HG02678 (cell line): ENCODE results near the gene KCTD1.
"Not testable (repeated sequence)": the region's sequence is repeated elsewhere in the genome, so short reads cannot be mapped to it uniquely, and the experiment has no call there.

Experiments used
- ATAC-seq: cut with Tn5 transposase; IDR thresholded peaks from one replicate; pipeline ENCODE4 v1.9.1; 2021; ENCODE audit warnings: mild to moderate bottlenecking, moderate library complexity; ENCODE audit not compliant: unreplicated experiment

Gene KCTD1

GRCh38 chr18:26459884-26460283 is 88.5 kb downstream of the KCTD1 start:
- no peak for ATAC-seq

GRCh38 chr18:26459340-26459739 is 89.0 kb downstream of the KCTD1 start:
- ATAC-seq = no peak

- ATAC-seq = peak; percentile 49
These were observed 89.7 kb downstream of the KCTD1 start for GRCh38 chr18:26458526-26459232.

GRCh38 chr18:26457611-26458353 is 90.6 kb downstream of the KCTD1 start:
- ATAC-seq = no peak

GRCh38 chr18:26457195-26457594 is 91.2 kb downstream of the KCTD1 start:
- no peak for ATAC-seq

GRCh38 chr18:26456070-26456491 is 92.3 kb downstream of the KCTD1 start:
- no peak for ATAC-seq

- ATAC-seq = no peak
These were observed 92.7 kb downstream of the KCTD1 start for GRCh38 chr18:26455639-26456038.

- ATAC-seq = no peak
These were observed 93.7 kb downstream of the KCTD1 start for GRCh38 chr18:26454616-26455015.

- no peak for ATAC-seq
These were observed 94.2 kb downstream of the KCTD1 start for GRCh38 chr18:26454192-26454591.

- peak; percentile 50 for ATAC-seq
These were observed 94.9 kb downstream of the KCTD1 start for GRCh38 chr18:26453386-26453901.

GRCh38 chr18:26450989-26451682 is 97.2 kb downstream of the KCTD1 start:
- ATAC-seq = no peak

- peak; percentile 53 for ATAC-seq
These were observed 99.6 kb downstream of the KCTD1 start for GRCh38 chr18:26448714-26449159.

- ATAC-seq = no peak
These were observed 104.5 kb downstream of the KCTD1 start for GRCh38 chr18:26443853-26444252.

GRCh38 chr18:26442126-26442525 is 106.2 kb downstream of the KCTD1 start:
- no peak for ATAC-seq

- no peak for ATAC-seq
These were observed 107.7 kb downstream of the KCTD1 start for GRCh38 chr18:26440644-26441043.

GRCh38 chr18:26439537-26439936 is 108.8 kb downstream of the KCTD1 start:
- no peak for ATAC-seq

GRCh38 chr18:26438980-26439379 is 109.4 kb downstream of the KCTD1 start:
- peak; percentile 99 for ATAC-seq

- ATAC-seq = not testable (repeated sequence)
These were observed 110.7 kb downstream of the KCTD1 start for GRCh38 chr18:26437634-26438033.

- ATAC-seq = no peak
These were observed 111.9 kb downstream of the KCTD1 start for GRCh38 chr18:26436176-26437051.

GRCh38 chr18:26435415-26436095 is 112.8 kb downstream of the KCTD1 start:
- ATAC-seq = no peak
